ENCODE data around the gene OR10G7.

DNA sequence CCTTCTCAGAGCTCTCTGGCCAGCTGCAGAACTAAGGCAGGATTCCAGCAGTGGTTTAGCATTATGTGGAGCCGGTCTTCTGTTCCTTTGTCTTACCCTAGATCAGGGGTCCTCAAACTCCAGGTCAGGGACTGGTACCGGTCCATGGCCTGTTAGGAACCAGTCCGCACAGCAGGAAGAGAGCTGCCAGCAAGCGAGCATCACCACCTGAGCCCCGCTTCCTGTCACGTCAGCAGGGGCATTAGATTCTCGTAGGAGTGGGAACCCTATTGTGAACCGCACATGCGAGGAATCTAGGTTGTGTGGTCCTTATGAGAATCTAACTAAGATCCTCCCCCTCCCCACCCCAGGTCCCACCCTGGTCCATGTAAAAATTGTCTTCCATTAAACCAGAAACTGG is 1.6 kb downstream of the OR10G7 start:
- TF ChIP-seq, protein P1, sequence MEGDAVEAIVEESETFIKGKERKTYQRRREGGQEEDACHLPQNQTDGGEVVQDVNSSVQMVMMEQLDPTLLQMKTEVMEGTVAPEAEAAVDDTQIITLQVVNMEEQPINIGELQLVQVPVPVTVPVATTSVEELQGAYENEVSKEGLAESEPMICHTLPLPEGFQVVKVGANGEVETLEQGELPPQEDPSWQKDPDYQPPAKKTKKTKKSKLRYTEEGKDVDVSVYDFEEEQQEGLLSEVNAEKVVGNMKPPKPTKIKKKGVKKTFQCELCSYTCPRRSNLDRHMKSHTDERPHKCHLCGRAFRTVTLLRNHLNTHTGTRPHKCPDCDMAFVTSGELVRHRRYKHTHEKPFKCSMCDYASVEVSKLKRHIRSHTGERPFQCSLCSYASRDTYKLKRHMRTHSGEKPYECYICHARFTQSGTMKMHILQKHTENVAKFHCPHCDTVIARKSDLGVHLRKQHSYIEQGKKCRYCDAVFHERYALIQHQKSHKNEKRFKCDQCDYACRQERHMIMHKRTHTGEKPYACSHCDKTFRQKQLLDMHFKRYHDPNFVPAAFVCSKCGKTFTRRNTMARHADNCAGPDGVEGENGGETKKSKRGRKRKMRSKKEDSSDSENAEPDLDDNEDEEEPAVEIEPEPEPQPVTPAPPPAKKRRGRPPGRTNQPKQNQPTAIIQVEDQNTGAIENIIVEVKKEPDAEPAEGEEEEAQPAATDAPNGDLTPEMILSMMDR (conservative IDR thresholded peaks at IDR 0.05): no peak
- no peak for TF ChIP-seq ZFX (IDR thresholded peaks at IDR 0.05)
